DOHH2 (cell line): ENCODE results near the gene SLFN5.

Experiments
- EZH2phosphoT487 ChIP-seq: fragments of 200-600 bp; sonication (generic); IDR thresholded peaks from 2 replicates; pipeline ENCODE4 v1.6.1; 2017; ENCODE audit warnings: borderline replicate concordance, mild to moderate bottlenecking, antibody characterized with exemption, low read length, moderate library complexity, mixed read lengths
- TF ChIP-seq, protein P1 (sequence below): fragments of 200-600 bp; sonication (generic); IDR thresholded peaks from one replicate; pipeline ENCODE4 v1.5.1; 2014; ENCODE audit warnings: antibody characterized with exemption, mild to moderate bottlenecking, low read depth, low read length; ENCODE audit not compliant: poor library complexity, severe bottlenecking

DNA sequence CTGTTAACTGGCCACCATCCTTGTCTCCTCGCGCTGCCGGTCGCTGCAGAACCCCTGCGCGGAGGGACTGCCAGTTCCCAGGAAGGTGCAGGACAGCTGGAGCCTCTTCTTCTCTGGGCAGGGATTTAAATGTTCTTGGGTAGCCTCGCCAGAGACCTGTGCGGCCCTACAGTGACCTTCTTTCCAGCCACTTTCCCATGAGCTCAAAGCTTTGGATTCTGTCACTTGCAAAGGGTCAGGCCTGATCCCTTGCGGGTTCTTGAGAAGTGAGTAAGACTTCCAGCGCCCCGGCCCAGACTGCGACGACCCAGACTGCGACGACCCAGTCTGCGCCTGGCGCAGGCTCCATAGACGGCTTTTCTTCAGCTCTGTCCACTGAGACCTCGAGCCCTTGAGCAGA lies 1.4 kb upstream of the SLFN5 start:
- TF ChIP-seq, protein P1, sequence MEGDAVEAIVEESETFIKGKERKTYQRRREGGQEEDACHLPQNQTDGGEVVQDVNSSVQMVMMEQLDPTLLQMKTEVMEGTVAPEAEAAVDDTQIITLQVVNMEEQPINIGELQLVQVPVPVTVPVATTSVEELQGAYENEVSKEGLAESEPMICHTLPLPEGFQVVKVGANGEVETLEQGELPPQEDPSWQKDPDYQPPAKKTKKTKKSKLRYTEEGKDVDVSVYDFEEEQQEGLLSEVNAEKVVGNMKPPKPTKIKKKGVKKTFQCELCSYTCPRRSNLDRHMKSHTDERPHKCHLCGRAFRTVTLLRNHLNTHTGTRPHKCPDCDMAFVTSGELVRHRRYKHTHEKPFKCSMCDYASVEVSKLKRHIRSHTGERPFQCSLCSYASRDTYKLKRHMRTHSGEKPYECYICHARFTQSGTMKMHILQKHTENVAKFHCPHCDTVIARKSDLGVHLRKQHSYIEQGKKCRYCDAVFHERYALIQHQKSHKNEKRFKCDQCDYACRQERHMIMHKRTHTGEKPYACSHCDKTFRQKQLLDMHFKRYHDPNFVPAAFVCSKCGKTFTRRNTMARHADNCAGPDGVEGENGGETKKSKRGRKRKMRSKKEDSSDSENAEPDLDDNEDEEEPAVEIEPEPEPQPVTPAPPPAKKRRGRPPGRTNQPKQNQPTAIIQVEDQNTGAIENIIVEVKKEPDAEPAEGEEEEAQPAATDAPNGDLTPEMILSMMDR = no peak
- no peak for TF ChIP-seq EZH2phosphoT487
